ENCODE measurements around the gene KIAA0319L.

Gene KIAA0319L

GRCh38 chr1:35437200-35437599 lies 120.0 kb downstream of the KIAA0319L start:
- TF ChIP-seq, protein P1, sequence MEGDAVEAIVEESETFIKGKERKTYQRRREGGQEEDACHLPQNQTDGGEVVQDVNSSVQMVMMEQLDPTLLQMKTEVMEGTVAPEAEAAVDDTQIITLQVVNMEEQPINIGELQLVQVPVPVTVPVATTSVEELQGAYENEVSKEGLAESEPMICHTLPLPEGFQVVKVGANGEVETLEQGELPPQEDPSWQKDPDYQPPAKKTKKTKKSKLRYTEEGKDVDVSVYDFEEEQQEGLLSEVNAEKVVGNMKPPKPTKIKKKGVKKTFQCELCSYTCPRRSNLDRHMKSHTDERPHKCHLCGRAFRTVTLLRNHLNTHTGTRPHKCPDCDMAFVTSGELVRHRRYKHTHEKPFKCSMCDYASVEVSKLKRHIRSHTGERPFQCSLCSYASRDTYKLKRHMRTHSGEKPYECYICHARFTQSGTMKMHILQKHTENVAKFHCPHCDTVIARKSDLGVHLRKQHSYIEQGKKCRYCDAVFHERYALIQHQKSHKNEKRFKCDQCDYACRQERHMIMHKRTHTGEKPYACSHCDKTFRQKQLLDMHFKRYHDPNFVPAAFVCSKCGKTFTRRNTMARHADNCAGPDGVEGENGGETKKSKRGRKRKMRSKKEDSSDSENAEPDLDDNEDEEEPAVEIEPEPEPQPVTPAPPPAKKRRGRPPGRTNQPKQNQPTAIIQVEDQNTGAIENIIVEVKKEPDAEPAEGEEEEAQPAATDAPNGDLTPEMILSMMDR (conservative IDR thresholded peaks at IDR 0.05; ENCODE audit: low read depth): no peak
- ChIA-PET CTCF (interaction anchor here (1.1 kb wide), 1 partner anchor 132 kb away, joined by 5 read pairs; no protein-coding TSS in a partner anchor), POLR2A (ENCODE audit: low non-redundant PET) (no interaction called here)
- no peak for DNase-seq (ENCODE audit: low spot score)
- H3K27ac ChIP-seq: no peak overlapping the region

- no peak for DNase-seq (ENCODE audit: low spot score)
- TF ChIP-seq, protein P1 (conservative IDR thresholded peaks at IDR 0.05; ENCODE audit: low read depth): no peak
- no peak overlapping the region; the same call in 1 of the 2 replicates for H3K27ac ChIP-seq
- POLR2A ChIA-PET (ENCODE audit: low non-redundant PET): no interaction called here
- CTCF ChIA-PET: no interaction called here
Measured at GRCh38 chr1:35436078-35436477, 121.1 kb downstream of the KIAA0319L start.

DNA sequence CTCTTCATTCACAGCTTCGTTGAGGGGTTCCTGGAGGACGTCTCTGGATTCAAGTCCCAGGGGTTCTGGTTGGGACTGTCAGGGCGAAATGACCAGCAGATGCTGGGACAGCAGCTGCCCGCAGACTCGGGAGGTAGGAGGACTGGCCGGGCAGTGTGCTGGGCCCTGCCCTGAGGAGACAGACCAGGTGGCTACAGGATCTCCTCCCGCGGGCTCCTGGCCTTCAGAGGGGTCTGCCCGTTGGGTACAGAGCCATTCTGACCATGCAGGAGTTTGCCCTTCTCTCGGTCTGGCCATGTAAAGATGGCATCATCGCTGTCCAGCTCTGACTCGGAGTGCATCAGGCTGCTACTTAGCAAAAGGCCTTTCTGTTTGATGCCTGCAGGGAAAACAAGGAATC lies 122.5 kb downstream of the KIAA0319L start:
- no peak for DNase-seq (ENCODE audit: low spot score)
- no peak overlapping the region for H3K27ac ChIP-seq
- ChIA-PET CTCF (interaction anchor here (0.6 kb wide), 3 partner anchors 88 to 321 kb away, joined by 3 to 7 read pairs (median 3); no protein-coding TSS in a partner anchor), POLR2A (ENCODE audit: low non-redundant PET) (no interaction called here)
- TF ChIP-seq, protein P1 (conservative IDR thresholded peaks at IDR 0.05; ENCODE audit: low read depth): no peak

- no peak overlapping the region for H3K27ac ChIP-seq
- ChIA-PET POLR2A (ENCODE audit: low non-redundant PET) (no interaction called here), CTCF (interaction anchor here (0.6 kb wide), 1 partner anchor 87 kb away, joined by 3 read pairs; no protein-coding TSS in a partner anchor)
- no peak for DNase-seq (ENCODE audit: low spot score)
- TF ChIP-seq, protein P1 (conservative IDR thresholded peaks at IDR 0.05; ENCODE audit: low read depth): no peak
Measured at GRCh38 chr1:35433714-35434113, 123.5 kb downstream of the KIAA0319L start.

GRCh38 chr1:35432231-35432630 lies 125.0 kb downstream of the KIAA0319L start:
- no peak overlapping the region for H3K27ac ChIP-seq
- TF ChIP-seq, protein P1 (conservative IDR thresholded peaks at IDR 0.05; ENCODE audit: low read depth): no peak
- ChIA-PET CTCF (interaction anchor here (0.5 to 0.6 kb wide), 3 partner anchors 10 to 379 kb away, joined by 3 to 4 read pairs (median 3); no protein-coding TSS in a partner anchor), POLR2A (ENCODE audit: low non-redundant PET) (no interaction called here)
- no peak for DNase-seq (ENCODE audit: low spot score)

- H3K27ac ChIP-seq: no peak overlapping the region
- ChIA-PET CTCF (interaction anchor here (0.7 kb wide), 1 partner anchor 565 kb away, joined by 3 read pairs; no protein-coding TSS in a partner anchor), POLR2A (ENCODE audit: low non-redundant PET) (no interaction called here)
- DNase-seq (ENCODE audit: low spot score): no peak
- TF ChIP-seq, protein P1 (conservative IDR thresholded peaks at IDR 0.05; ENCODE audit: low read depth): no peak
Measured at GRCh38 chr1:35431173-35431599, 126.0 kb downstream of the KIAA0319L start.

All from RWPE1 (cell line).